Activated CD8-positive, alpha-beta T cell treated with anti-CD3 and anti-CD28 coated beads for 36 hours (primary cell): Measurements from ENCODE around the gene ARHGAP25. TPM values are rescaled to one million over a fixed set of nuclear protein-coding genes. Genes with fewer than 3 reads are reported as not detected.

Source experiments
- ATAC-seq: fragments of 200-7000 bp; cut with Tn5 transposase; one replicate; pipeline ENCODE4 v1.10.0; 2021; ENCODE audit warnings: mild to moderate bottlenecking, moderate library complexity
- CTCF ChIA-PET: fragments of 350-600 bp; sonication (Branson Sonifier 250); formaldehyde crosslinking; loops from one replicate; lab custom pipeline; 2021; ENCODE audit warnings: antibody characterized with exemption; lab: Charles Lee
- POLR2A ChIA-PET: fragments of 350-600 bp; sonication (Branson Sonifier 250); formaldehyde crosslinking; loops from one replicate; lab custom pipeline; 2021; ENCODE audit warnings: antibody characterized with exemption; lab: Charles Lee
- DNase-seq: peaks from one replicate; pipeline ENCODE4 v3.0.0-alpha.2; 2020
- H3K27ac Mint-ChIP-seq: one replicate; pipeline ENCODE4 v1.8.0; 2021; ENCODE audit warnings: mild to moderate bottlenecking, mixed read lengths
- H3K27me3 Mint-ChIP-seq: one replicate; pipeline ENCODE4 v1.8.0; 2021; ENCODE audit warnings: mixed read lengths
- H3K36me3 Mint-ChIP-seq: one replicate; pipeline ENCODE4 v1.8.0; 2021; ENCODE audit warnings: low read depth, mixed read lengths
- H3K4me1 Mint-ChIP-seq: one replicate; pipeline ENCODE4 v1.8.0; 2021; ENCODE audit warnings: low read depth, mixed read lengths
- H3K4me3 Mint-ChIP-seq: one replicate; pipeline ENCODE4 v1.8.0; 2021; ENCODE audit warnings: mild to moderate bottlenecking, moderate library complexity, mixed read lengths
- H3K9me3 Mint-ChIP-seq: one replicate; pipeline ENCODE4 v1.8.0; 2021; ENCODE audit warnings: mixed read lengths
- intact Hi-C: fragments of 100-400 bp; cut with micrococcal nuclease; formaldehyde crosslinking; loops from one replicate; pipeline ENCODE4 v1.10.0; 2022
- total RNA-seq, 2 experiments: library from RNA; stranded (reverse); gene quantifications; one replicate each; pipeline ENCODE4 v1.2.3, GENCODE V29; 2021
- TF ChIP-seq, protein P1 (sequence below): fragments of 200-600 bp; IDR thresholded peaks from one replicate; pipeline ENCODE4 v1.8.0; 2022; ENCODE audit warnings: antibody characterized with exemption, mild to moderate bottlenecking

The ARHGAP25 gene
- total RNA-seq, 2 experiments from 2014 or later, result 59.3 to 61.5 TPM

DNA sequence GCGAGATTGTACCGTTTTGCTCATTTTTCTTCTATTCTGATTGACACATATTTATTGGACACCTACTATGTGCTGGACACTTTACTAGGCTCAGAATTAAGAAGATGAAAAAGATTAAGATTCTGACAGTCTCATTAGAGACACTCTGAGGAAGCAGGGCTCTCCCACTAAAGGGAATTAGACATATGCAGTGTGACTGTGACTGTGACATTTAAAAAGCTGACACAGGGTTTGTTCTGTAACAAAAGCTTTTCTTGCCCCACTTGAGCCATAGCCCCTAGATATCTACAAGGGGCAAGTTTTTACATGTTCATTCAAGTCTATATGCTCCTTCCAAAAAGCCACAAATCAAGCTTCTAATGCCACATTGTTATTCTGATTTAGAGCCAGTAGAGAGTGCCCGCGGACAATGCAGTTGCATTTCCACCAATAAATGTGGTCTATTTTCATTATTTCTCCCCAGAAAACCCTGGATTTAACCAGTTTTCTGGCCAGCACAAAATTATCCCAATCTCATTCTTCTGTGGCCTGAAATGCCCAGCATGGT is 9.8 kb downstream of the ARHGAP25 start:
- ChIA-PET CTCF (interaction anchor here (1.1 to 11.0 kb wide), 20 partner anchors 10 to 281 kb away, joined by 3 to 119 read pairs (median 6); partner anchors contain the start of gene ARHGAP25), POLR2A (interaction anchor here (0.7 to 11.0 kb wide), 9 partner anchors 9 to 35 kb away, joined by 3 to 111 read pairs (median 6); partner anchors contain the start of gene ARHGAP25)
- ATAC-seq, result no peak
- Mint-ChIP-seq H3K27me3 (no peaks in the 10 kb centered on the region), H3K4me1 (peaks cover 92% of the 10 kb centered on the region), H3K27ac (peak overlapping the region; percentile 81), H3K36me3 (peaks cover 70% of the 10 kb centered on the region), H3K4me3 (peak overlapping the region; percentile 11), H3K9me3 (peaks cover 3% of the 10 kb centered on the region)
- intact Hi-C loops, result loop anchor here (2.0 kb wide), 1 partner anchor 18 kb away; no protein-coding TSS in a partner anchor
- no peak for DNase-seq
- TF ChIP-seq, protein P1, sequence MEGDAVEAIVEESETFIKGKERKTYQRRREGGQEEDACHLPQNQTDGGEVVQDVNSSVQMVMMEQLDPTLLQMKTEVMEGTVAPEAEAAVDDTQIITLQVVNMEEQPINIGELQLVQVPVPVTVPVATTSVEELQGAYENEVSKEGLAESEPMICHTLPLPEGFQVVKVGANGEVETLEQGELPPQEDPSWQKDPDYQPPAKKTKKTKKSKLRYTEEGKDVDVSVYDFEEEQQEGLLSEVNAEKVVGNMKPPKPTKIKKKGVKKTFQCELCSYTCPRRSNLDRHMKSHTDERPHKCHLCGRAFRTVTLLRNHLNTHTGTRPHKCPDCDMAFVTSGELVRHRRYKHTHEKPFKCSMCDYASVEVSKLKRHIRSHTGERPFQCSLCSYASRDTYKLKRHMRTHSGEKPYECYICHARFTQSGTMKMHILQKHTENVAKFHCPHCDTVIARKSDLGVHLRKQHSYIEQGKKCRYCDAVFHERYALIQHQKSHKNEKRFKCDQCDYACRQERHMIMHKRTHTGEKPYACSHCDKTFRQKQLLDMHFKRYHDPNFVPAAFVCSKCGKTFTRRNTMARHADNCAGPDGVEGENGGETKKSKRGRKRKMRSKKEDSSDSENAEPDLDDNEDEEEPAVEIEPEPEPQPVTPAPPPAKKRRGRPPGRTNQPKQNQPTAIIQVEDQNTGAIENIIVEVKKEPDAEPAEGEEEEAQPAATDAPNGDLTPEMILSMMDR, result no peak

DNA sequence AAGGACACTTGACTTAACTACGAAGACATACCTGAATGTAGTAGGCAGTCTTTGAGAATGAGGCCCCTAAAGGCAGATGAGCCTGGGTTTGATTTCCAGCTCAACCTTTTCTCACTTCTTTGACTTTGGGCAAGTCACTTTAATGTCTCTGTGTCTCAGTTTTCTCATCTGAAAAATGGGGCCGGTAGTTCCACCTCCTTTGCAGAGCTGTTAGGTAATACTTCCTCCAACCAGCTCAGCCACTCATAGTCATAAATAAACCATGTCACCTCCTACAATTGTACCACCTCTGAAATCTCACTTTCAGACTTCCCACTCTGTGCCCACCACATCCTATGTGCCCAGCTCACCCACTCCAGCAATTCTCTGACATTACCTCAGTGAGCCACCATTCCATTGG is 10.4 kb downstream of the ARHGAP25 start:
- Mint-ChIP-seq H3K27me3 (no peaks in the 10 kb centered on the region), H3K9me3 (peaks cover 3% of the 10 kb centered on the region), H3K4me3 (peak overlapping the region; percentile 11), H3K36me3 (peaks cover 69% of the 10 kb centered on the region), H3K4me1 (peaks cover 89% of the 10 kb centered on the region), H3K27ac (peak overlapping the region; percentile 81)
- ChIA-PET CTCF (interaction anchor here (1.1 to 11.0 kb wide), 19 partner anchors 9 to 181 kb away, joined by 3 to 119 read pairs (median 4); partner anchors contain the start of gene ARHGAP25), POLR2A (interaction anchor here (0.7 to 11.0 kb wide), 10 partner anchors 8 to 35 kb away, joined by 3 to 111 read pairs (median 6); partner anchors contain the start of gene ARHGAP25)
- TF ChIP-seq, protein P1, result no peak
- DNase-seq (peak; percentile 71), ATAC-seq (peak; percentile 67)
- intact Hi-C loops, result loop anchor here (2.0 to 5.0 kb wide), 2 partner anchors 18 to 162 kb away; no protein-coding TSS in a partner anchor

DNA sequence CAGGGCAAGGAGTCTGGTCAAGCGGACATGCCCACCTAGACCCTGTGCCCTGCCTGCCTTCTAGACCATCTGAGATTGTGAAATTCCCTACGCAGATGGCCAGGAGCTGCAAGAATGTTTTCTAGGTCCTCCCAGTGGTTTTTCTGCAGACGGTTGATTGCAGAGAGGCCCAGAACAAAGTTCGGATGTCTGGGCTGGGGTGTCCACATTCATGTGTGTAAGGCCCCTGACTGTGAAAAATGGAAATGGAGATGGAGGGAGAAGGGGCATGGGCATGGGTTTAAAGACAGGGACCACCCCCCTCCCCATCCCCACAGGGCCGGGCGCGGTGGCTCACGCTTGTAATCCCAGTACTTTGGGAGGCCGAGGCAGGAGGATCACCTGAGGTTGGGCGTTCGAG is 11.8 kb downstream of the ARHGAP25 start:
- intact Hi-C loops, result loop anchor here (5.0 kb wide), 1 partner anchor 161 kb away; no protein-coding TSS in a partner anchor
- peak overlapping the region; percentile 81 for H3K27ac Mint-ChIP-seq
- no peak overlapping the region for H3K4me3 Mint-ChIP-seq
- POLR2A ChIA-PET, result interaction anchor here (1.1 to 11.0 kb wide), 6 partner anchors 13 to 162 kb away, joined by 3 to 111 read pairs (median 8); partner anchors contain the start of gene ARHGAP25
- CTCF ChIA-PET, result interaction anchor here (1.0 to 11.0 kb wide), 8 partner anchors 8 to 151 kb away, joined by 3 to 119 read pairs (median 5); no protein-coding TSS in a partner anchor
- no peak for DNase-seq
- no peak for ATAC-seq
- peaks cover 3% of the 10 kb centered on the region for H3K9me3 Mint-ChIP-seq
- H3K4me1 Mint-ChIP-seq, result peaks cover 82% of the 10 kb centered on the region
- no peaks in the 10 kb centered on the region for H3K27me3 Mint-ChIP-seq
- TF ChIP-seq, protein P1, result no peak
- H3K36me3 Mint-ChIP-seq, result peaks cover 58% of the 10 kb centered on the region

DNA sequence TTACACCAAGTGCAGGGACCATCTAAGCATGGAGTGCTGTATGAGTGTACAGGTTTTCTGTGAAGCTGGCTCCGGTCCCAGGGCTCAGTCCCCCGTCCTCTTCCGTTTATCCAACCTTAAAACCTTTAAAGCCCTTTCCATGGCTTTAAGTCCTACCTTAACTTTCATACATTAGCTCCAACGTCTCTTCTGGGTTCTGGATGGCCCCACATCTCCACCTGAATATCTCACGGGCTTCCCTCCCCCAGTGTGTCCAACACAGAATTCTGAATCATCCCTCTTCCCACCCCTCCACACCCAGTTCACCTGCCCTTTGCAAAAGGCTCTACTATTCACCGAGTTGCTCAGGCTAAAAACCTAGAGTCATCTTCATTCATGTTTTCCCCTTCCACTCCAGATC is 12.8 kb downstream of the ARHGAP25 start:
- H3K36me3 Mint-ChIP-seq, result peaks cover 54% of the 10 kb centered on the region

More for the DNA sequence above, 12.8 kb downstream of the ARHGAP25 start:
- peaks cover 3% of the 10 kb centered on the region for H3K9me3 Mint-ChIP-seq
- ChIA-PET CTCF (interaction anchor here (1.0 to 9.2 kb wide), 9 partner anchors 10 to 283 kb away, joined by 3 to 136 read pairs (median 5); no protein-coding TSS in a partner anchor), POLR2A (interaction anchor here (0.8 to 2.7 kb wide), 3 partner anchors 11 to 41 kb away, joined by 3 to 15 read pairs (median 4); no protein-coding TSS in a partner anchor)
- intact Hi-C loops, result loop anchor here (5.0 kb wide), 1 partner anchor 160 kb away; no protein-coding TSS in a partner anchor
- TF ChIP-seq, protein P1, result no peak
- peaks cover 84% of the 10 kb centered on the region for H3K4me1 Mint-ChIP-seq
- ATAC-seq, result no peak
- no peak for DNase-seq
- no peak overlapping the region for H3K4me3 Mint-ChIP-seq
- H3K27me3 Mint-ChIP-seq, result no peaks in the 10 kb centered on the region
- H3K27ac Mint-ChIP-seq, result peak overlapping the region; percentile 67
